Uterus (tissue), 2 donors: Measurements from ENCODE around the gene GIGYF2.

Source experiments
- CTCF ChIP-seq, 4 experiments: fragments of 200-600 bp in 2 of 4; fragments of 450-650 bp in 2 of 4; sonication (generic) in 2 of 4; IDR thresholded peaks; one replicate each; pipeline ENCODE4 v1.5.1; 2016 to 2019; ENCODE audit warnings: antibody characterized with exemption in 4 of 4, mild to moderate bottlenecking in 2 of 4, moderate library complexity in 1 of 4
- POLR2A ChIP-seq, 2 donors: fragments of 450-650 bp; IDR thresholded peaks; one replicate each; pipeline ENCODE4 v1.6.1; 2016; ENCODE audit warnings: antibody characterized with exemption in 2 of 2, mild to moderate bottlenecking in 1 of 2, moderate library complexity in 1 of 2

DNA sequence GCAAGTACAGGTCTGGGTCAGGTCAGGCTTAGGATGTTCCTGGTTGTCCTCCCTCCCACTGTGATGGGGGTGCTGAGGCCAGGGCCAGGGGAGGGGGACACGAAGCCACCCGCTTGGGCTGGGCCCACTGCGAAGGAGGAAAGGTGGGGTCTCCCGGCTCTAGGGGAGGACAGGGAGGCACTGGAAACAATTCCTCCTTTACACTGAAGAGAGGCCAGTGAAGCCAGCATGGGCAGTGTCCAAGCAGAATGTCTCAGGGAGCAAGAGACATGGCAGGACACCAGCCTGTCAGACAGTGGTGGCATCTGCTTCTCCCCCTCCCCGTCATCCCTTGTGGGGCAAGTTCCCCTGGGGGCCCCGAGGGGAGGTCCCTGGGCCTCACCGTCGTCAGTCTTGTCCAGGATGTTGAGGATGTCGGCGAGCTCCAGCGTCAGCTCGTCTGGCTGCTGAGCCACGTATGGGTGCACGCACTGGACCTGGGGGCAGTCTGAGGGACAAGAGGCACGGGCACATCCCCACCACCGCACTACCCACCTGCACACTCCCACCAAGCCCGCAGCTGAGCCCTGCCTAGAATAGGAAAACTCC, 183.7 kb downstream of the GIGYF2 start:
- no peak for TF ChIP-seq POLR2A (IDR thresholded peaks at IDR 0.05)
- no peak for TF ChIP-seq CTCF (IDR thresholded peaks at IDR 0.05)
